Ovary (tissue), 3 donors: ENCODE measurements around the gene UPF1.

Experiments
- EP300 ChIP-seq: sonication (generic); formaldehyde crosslinking; IDR thresholded peaks from one replicate; pipeline ENCODE4 v1.6.1; 2017; ENCODE audit warnings: antibody characterized with exemption
- TF ChIP-seq, protein P1 (sequence below), 3 donors: fragments of 450-650 bp in 2 of 3; fragments of 200-600 bp in 1 of 3; IDR thresholded peaks; one replicate each; pipeline versions ENCODE4 v1.5.1 to v1.8.0; 2016 to 2022; ENCODE audit warnings: antibody characterized with exemption in 3 of 3, mild to moderate bottlenecking in 1 of 3
- donor health status: DM: no; HTN: no; CAD: no.

DNA sequence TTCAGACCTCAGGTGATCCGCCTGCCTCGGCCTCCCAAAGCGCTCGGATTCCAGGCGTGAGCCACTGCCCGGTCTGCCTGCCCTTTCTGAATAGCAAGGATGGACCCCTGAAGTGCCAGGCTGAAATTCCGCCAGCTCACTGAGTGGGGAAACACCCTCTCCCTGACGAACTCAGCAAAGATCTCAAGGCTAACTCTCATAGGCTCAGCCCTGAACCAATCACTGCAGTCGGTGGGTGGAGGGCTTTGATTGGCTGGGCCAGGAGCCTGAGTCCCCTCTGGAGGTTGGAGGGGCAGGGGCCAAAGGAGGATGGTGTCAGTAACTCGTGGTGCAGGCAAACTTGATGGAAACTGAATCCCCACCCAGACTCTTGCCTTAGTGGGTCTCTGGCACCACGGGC is 29.4 kb upstream of the UPF1 start:
- TF ChIP-seq, protein P1, sequence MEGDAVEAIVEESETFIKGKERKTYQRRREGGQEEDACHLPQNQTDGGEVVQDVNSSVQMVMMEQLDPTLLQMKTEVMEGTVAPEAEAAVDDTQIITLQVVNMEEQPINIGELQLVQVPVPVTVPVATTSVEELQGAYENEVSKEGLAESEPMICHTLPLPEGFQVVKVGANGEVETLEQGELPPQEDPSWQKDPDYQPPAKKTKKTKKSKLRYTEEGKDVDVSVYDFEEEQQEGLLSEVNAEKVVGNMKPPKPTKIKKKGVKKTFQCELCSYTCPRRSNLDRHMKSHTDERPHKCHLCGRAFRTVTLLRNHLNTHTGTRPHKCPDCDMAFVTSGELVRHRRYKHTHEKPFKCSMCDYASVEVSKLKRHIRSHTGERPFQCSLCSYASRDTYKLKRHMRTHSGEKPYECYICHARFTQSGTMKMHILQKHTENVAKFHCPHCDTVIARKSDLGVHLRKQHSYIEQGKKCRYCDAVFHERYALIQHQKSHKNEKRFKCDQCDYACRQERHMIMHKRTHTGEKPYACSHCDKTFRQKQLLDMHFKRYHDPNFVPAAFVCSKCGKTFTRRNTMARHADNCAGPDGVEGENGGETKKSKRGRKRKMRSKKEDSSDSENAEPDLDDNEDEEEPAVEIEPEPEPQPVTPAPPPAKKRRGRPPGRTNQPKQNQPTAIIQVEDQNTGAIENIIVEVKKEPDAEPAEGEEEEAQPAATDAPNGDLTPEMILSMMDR (IDR thresholded peaks at IDR 0.05): no peak
- TF ChIP-seq EP300: no peak
